DND-41 (cell line): ENCODE data around the gene IFNE.

Experiments
- ATAC-seq: fragments of 200-7000 bp; cut with Tn5 transposase; 3 replicates; pipeline ENCODE4 v1.9.1; 2021; ENCODE audit warnings: low read depth; ENCODE audit not compliant: insufficient read depth
- DNase-seq: peaks from one replicate; pipeline ENCODE4 v3.0.0-alpha.2; 2020
- H2AFZ ChIP-seq: 2 replicates; pipeline ENCODE4 v1.6.0; 2012; ENCODE audit warnings: low read depth, low read length
- H3K27ac ChIP-seq: 2 replicates; pipeline ENCODE4 v1.5.1; 2012; ENCODE audit warnings: low read length, inconsistent platforms
- H3K27me3 ChIP-seq: fragments of 200-600 bp; sonication (generic); 2 replicates; pipeline ENCODE4 v1.6.0; 2012; ENCODE audit warnings: low read length, mild to moderate bottlenecking, inconsistent platforms; ENCODE audit not compliant: insufficient read depth, poor library complexity
- H3K36me3 ChIP-seq: 2 replicates; pipeline ENCODE4 v1.5.1; 2012; ENCODE audit warnings: low read length, inconsistent platforms; ENCODE audit not compliant: insufficient read depth
- H3K4me1 ChIP-seq: 2 replicates; pipeline ENCODE4 v1.5.1; 2012; ENCODE audit warnings: mild to moderate bottlenecking, low read length; ENCODE audit not compliant: insufficient read depth
- H3K4me2 ChIP-seq: 2 replicates; pipeline ENCODE4 v1.6.0; 2012; ENCODE audit warnings: mild to moderate bottlenecking, moderate library complexity, low read length, inconsistent platforms; ENCODE audit not compliant: insufficient read depth
- H3K4me3 ChIP-seq, 2 experiments: fragments of 200-600 bp in 1 of 2; shearing (Covaris generic) in 1 of 2; 2 replicates each; pipeline ENCODE4 v1.5.1; 2012 to 2016; ENCODE audit warnings: inconsistent platforms in 2 of 2, low read length in 2 of 2, mild to moderate bottlenecking in 2 of 2, low read depth in 1 of 2, moderate library complexity in 1 of 2
- H3K79me2 ChIP-seq: 2 replicates; pipeline ENCODE4 v1.6.0; 2012; ENCODE audit warnings: low read length, inconsistent platforms; ENCODE audit not compliant: insufficient read depth
- H3K9ac ChIP-seq: 2 replicates; pipeline ENCODE4 v1.6.0; 2012; ENCODE audit warnings: low read depth, mild to moderate bottlenecking, inconsistent platforms, low read length, moderate library complexity
- H3K9me3 ChIP-seq: 2 replicates; pipeline ENCODE4 v1.5.1; 2012; ENCODE audit warnings: low read length, moderate library complexity, mild to moderate bottlenecking, inconsistent platforms; ENCODE audit not compliant: insufficient read depth, severe bottlenecking
- H4K20me1 ChIP-seq: 2 replicates; pipeline ENCODE4 v1.6.0; 2012; ENCODE audit warnings: low read length; ENCODE audit not compliant: insufficient read depth
- EZH2 ChIP-seq: IDR thresholded peaks from 3 replicates; pipeline ENCODE4 v1.6.1; 2012; ENCODE audit warnings: borderline replicate concordance, low read depth, mild to moderate bottlenecking, moderate library complexity, low read length, inconsistent platforms; ENCODE audit not compliant: severe bottlenecking
- TF ChIP-seq, protein P1 (sequence below): IDR thresholded peaks from 2 replicates; pipeline ENCODE4 v1.5.1; 2012; ENCODE audit warnings: borderline replicate concordance, low read length, moderate library complexity, mild to moderate bottlenecking; ENCODE audit not compliant: poor library complexity, severe bottlenecking; ENCODE audit errors: extremely low read depth

The IFNE gene

DNA sequence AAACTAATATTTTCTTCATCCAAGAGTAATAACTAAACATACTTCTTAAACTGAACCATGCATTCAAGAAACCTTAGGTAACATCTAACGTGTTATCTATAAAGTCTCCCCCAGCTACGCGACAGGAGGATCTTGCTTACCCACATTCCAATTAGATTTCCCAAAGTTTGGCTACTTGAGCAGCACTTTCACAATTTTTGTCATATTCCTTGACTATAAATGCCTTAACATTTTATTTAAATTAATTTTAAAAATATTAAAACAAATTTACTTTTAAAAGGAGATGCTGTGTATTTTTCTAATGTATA is 25.3 kb upstream of the IFNE start:
- H2AFZ ChIP-seq, result no peak overlapping the region
- no peak overlapping the region for H3K27ac ChIP-seq
- H3K9ac ChIP-seq, result no peak overlapping the region
- no peaks in the 10 kb centered on the region for H3K27me3 ChIP-seq
- H3K4me2 ChIP-seq, result no peak overlapping the region
- peaks cover 4% of the 10 kb centered on the region; the same call in 1 of the 2 replicates for H3K4me1 ChIP-seq
- TF ChIP-seq, protein P1, sequence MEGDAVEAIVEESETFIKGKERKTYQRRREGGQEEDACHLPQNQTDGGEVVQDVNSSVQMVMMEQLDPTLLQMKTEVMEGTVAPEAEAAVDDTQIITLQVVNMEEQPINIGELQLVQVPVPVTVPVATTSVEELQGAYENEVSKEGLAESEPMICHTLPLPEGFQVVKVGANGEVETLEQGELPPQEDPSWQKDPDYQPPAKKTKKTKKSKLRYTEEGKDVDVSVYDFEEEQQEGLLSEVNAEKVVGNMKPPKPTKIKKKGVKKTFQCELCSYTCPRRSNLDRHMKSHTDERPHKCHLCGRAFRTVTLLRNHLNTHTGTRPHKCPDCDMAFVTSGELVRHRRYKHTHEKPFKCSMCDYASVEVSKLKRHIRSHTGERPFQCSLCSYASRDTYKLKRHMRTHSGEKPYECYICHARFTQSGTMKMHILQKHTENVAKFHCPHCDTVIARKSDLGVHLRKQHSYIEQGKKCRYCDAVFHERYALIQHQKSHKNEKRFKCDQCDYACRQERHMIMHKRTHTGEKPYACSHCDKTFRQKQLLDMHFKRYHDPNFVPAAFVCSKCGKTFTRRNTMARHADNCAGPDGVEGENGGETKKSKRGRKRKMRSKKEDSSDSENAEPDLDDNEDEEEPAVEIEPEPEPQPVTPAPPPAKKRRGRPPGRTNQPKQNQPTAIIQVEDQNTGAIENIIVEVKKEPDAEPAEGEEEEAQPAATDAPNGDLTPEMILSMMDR, result no peak
- no peak for TF ChIP-seq EZH2
- no peaks in the 10 kb centered on the region for H3K9me3 ChIP-seq
- no peaks in the 10 kb centered on the region for H3K79me2 ChIP-seq
- H3K36me3 ChIP-seq, result no peaks in the 10 kb centered on the region
- H4K20me1 ChIP-seq, result no peaks in the 10 kb centered on the region
- no peak overlapping the region for H3K4me3 ChIP-seq
- DNase-seq (no peak), ATAC-seq (no peak)

DNA sequence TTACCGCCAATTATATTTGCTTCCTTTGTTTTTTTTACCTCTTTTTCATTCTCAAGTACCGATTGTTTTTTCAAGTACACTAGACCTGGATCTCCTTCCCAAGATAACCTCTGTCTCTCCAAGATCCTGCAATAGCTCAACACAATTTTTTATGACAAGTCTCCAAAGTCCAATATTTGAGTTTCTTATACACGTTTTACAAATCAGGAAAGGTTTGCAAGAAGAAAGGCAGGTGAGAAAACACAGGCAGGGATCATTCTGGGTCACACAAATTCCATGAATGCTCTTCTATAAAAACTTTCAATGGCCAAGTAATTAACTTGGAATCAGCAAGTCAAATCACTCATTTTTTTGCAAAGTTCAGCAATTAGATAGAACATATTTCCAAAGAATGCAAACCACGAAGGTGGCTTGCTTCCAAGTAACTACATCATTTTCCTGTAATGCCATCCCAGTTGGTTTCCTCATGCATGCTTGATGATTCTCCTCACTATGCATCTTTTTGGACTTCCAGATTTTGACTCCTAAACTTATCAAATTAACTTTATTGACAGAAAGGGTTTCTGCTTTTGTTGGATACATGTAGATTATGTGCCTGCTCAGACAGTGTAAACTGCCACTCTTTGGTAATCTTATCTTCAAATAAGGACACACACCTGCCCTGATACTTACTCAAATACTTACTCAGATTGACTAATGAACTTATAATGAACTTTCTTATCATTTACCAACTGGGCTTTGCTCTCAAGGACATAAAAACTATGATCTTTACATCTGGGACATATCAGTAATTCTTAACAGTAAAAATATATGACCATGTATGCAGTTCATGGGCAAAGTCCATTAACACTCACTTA is 24.7 kb upstream of the IFNE start:
- Histone ChIP-seq H3K9ac (no peak overlapping the region), H3K4me3 (no peak overlapping the region), H3K36me3 (no peaks in the 10 kb centered on the region), H3K4me1 (peaks cover 4% of the 10 kb centered on the region; the same call in 1 of the 2 replicates), H3K9me3 (no peaks in the 10 kb centered on the region), H3K27me3 (no peaks in the 10 kb centered on the region), H3K4me2 (no peak overlapping the region), H2AFZ (no peak overlapping the region), H4K20me1 (no peaks in the 10 kb centered on the region), H3K79me2 (no peaks in the 10 kb centered on the region), H3K27ac (no peak overlapping the region)
- DNase-seq, result no peak
- TF ChIP-seq EZH2, result no peak
- TF ChIP-seq, protein P1, result no peak
- no peak for ATAC-seq

DNA sequence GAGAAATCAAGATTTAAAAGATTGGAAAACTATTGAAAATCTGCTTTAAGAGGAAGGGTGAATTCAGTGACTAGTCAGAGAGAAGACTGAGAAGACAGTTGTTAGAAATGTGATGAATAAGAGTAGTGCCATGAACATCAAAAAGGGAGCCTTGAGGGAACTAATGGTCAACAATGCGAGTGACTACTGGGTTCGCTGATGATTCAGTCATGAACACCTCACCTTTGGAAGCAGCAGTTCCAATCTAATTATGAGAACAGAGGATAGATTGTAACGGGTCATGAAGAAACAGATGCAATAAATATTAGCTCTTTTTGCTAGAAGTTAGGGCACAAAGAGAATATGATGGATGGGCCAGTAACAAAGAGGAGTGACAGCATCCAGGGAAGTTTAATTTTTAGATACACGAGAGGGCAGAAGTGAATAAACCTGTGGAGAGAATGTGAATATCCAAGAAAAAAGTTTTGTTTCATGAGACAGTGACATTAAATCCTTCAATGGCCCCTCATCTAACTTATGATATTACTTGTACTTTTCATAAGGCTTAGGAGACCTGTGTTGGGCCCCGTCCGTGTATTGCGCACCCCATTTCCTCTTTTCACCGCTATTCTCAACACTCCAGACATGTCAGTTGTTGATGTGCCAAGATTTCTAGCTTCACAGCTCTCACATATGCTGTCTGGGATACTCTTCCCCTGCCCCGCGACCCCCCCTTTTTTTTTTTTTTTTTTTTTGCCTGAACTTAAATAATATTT is 23.5 kb upstream of the IFNE start:
- no peak overlapping the region for H3K9ac ChIP-seq

More for the DNA sequence above, 23.5 kb upstream of the IFNE start:
- DNase-seq (peak; percentile 10), ATAC-seq (no peak)
- Histone ChIP-seq H3K4me3 (no peak overlapping the region), H3K4me1 (peaks cover 4% of the 10 kb centered on the region; the same call in 1 of the 2 replicates), H3K27me3 (no peaks in the 10 kb centered on the region), H3K4me2 (no peak overlapping the region), H2AFZ (no peak overlapping the region), H3K27ac (no peak overlapping the region), H3K9me3 (no peaks in the 10 kb centered on the region), H3K79me2 (no peaks in the 10 kb centered on the region), H4K20me1 (no peaks in the 10 kb centered on the region), H3K36me3 (no peaks in the 10 kb centered on the region)
- TF ChIP-seq, protein P1, result no peak
- TF ChIP-seq EZH2, result no peak
